H9 (cell line): ENCODE results near the gene TMEM91. TPM values are rescaled to one million over a fixed set of nuclear protein-coding genes. Genes with fewer than 3 reads are reported as not detected.
"Not testable (repeated sequence)": the region's sequence is repeated elsewhere in the genome, so short reads cannot be mapped to it uniquely, and the experiment has no call there.

Experiments used
- DNase-seq: peaks from one replicate; pipeline ENCODE4 v3.0.0-alpha.2; 2017
- H2AFZ ChIP-seq: one replicate; pipeline ENCODE4 v1.6.1; 2013; ENCODE audit warnings: mild to moderate bottlenecking, low read length, control low read depth, moderate library complexity
- H2AK5ac ChIP-seq: 2 replicates; pipeline ENCODE4 v1.6.1; 2013; ENCODE audit warnings: low read length, control low read depth, mixed read lengths; ENCODE audit not compliant: insufficient read length
- H2BK120ac ChIP-seq: one replicate; pipeline ENCODE4 v1.6.1; 2013; ENCODE audit warnings: low read depth, mild to moderate bottlenecking, low read length, control low read depth, inconsistent platforms; ENCODE audit not compliant: poor library complexity, severe bottlenecking
- H2BK12ac ChIP-seq: 2 replicates; pipeline ENCODE4 v1.6.1; 2013; ENCODE audit warnings: low read length, control low read depth, mixed read lengths, low read depth; ENCODE audit not compliant: insufficient read length
- H2BK15ac ChIP-seq: 2 replicates; pipeline ENCODE4 v1.6.1; 2013; ENCODE audit warnings: low read depth, low read length, control low read depth
- H2BK20ac ChIP-seq: one replicate; pipeline ENCODE4 v1.6.1; 2013; ENCODE audit warnings: low read depth, mild to moderate bottlenecking, low read length, control low read depth, inconsistent platforms; ENCODE audit not compliant: poor library complexity, severe bottlenecking
- H2BK5ac ChIP-seq: 2 replicates; pipeline ENCODE4 v1.6.1; 2013; ENCODE audit warnings: low read length, control low read depth, mixed read lengths; ENCODE audit not compliant: insufficient read length
- H3K14ac ChIP-seq: 2 replicates; pipeline ENCODE4 v1.6.1; 2013; ENCODE audit warnings: low read length, control low read depth; ENCODE audit not compliant: insufficient read depth
- H3K18ac ChIP-seq: 2 replicates; pipeline ENCODE4 v1.6.1; 2013; ENCODE audit warnings: low read depth, mild to moderate bottlenecking, mixed read lengths, low read length, control low read depth; ENCODE audit not compliant: insufficient read length
- H3K23ac ChIP-seq: 2 replicates; pipeline ENCODE4 v1.6.1; 2013; ENCODE audit warnings: low read length, control low read depth, mixed read lengths, low read depth; ENCODE audit not compliant: insufficient read length
- H3K23me2 ChIP-seq: 2 replicates; pipeline ENCODE4 v1.6.1; 2013; ENCODE audit warnings: low read depth, mild to moderate bottlenecking, mixed read lengths, low read length, control low read depth; ENCODE audit not compliant: insufficient read length, poor library complexity, severe bottlenecking
- H3K27ac ChIP-seq: 2 replicates; pipeline ENCODE4 v1.5.1; 2013; ENCODE audit warnings: low read length, control low read depth, mixed read lengths, low read depth; ENCODE audit not compliant: insufficient read length
- H3K27me3 ChIP-seq: 2 replicates; pipeline ENCODE4 v1.6.1; 2013; ENCODE audit warnings: low read length, control low read depth, inconsistent platforms; ENCODE audit not compliant: insufficient read depth
- H3K4ac ChIP-seq: 2 replicates; pipeline ENCODE4 v1.6.1; 2013; ENCODE audit warnings: low read depth, mild to moderate bottlenecking, control low read depth, inconsistent platforms, low read length, moderate library complexity
- H3K4me1 ChIP-seq: 2 replicates; pipeline ENCODE4 v1.6.1; 2013; ENCODE audit warnings: low read length, control low read depth, inconsistent platforms; ENCODE audit not compliant: insufficient read depth
- H3K4me2 ChIP-seq: 2 replicates; pipeline ENCODE4 v1.6.1; 2013; ENCODE audit warnings: low read length, control low read depth, mixed read lengths; ENCODE audit not compliant: insufficient read length, insufficient read depth
- H3K56ac ChIP-seq: 2 replicates; pipeline ENCODE4 v1.6.1; 2013; ENCODE audit warnings: low read depth, mild to moderate bottlenecking, mixed read lengths, low read length, control low read depth; ENCODE audit not compliant: insufficient read length
- H3K79me1 ChIP-seq: 2 replicates; pipeline ENCODE4 v1.6.1; 2013; ENCODE audit warnings: low read depth, mild to moderate bottlenecking, moderate library complexity, low read length, control low read depth, inconsistent platforms; ENCODE audit not compliant: insufficient read depth, poor library complexity, severe bottlenecking
- H3K79me2 ChIP-seq: 2 replicates; pipeline ENCODE4 v1.6.1; 2013; ENCODE audit warnings: low read length, control low read depth, inconsistent platforms; ENCODE audit not compliant: insufficient read depth
- H3K9ac ChIP-seq: 2 replicates; pipeline ENCODE4 v1.6.1; 2013; ENCODE audit warnings: low read length, control low read depth, mixed read lengths; ENCODE audit not compliant: insufficient read length; ENCODE audit errors: extremely low read depth
- H3K9me3 ChIP-seq: one replicate; pipeline ENCODE4 v1.6.1; 2013; ENCODE audit warnings: low read depth, low read length, inconsistent platforms; ENCODE audit not compliant: control insufficient read depth
- H3T11ph ChIP-seq: one replicate; pipeline ENCODE4 v1.6.1; 2013; ENCODE audit warnings: mild to moderate bottlenecking, low read length, control low read depth, inconsistent platforms
- H4K20me1 ChIP-seq: one replicate; pipeline ENCODE4 v1.6.1; 2013; ENCODE audit not compliant: control insufficient read depth, insufficient read length, insufficient read depth
- H4K5ac ChIP-seq: 2 replicates; pipeline ENCODE4 v1.6.1; 2013; ENCODE audit warnings: low read depth, mild to moderate bottlenecking, mixed read lengths, low read length, control low read depth; ENCODE audit not compliant: insufficient read length
- H4K8ac ChIP-seq: replicated peaks from 2 replicates; pipeline ENCODE4 v1.6.1; 2013; ENCODE audit warnings: low read length, control low read depth, mixed read lengths, low read depth; ENCODE audit not compliant: insufficient read length
- H4K91ac ChIP-seq: 2 replicates; pipeline ENCODE4 v1.6.1; 2013; ENCODE audit warnings: low read depth, mild to moderate bottlenecking, moderate library complexity, mixed read lengths, low read length, control low read depth; ENCODE audit not compliant: insufficient read length
- H3K27ac Mint-ChIP-seq, 3 experiments: 2 replicates in 2 of 3; 3 replicates in 1 of 3; pipeline ENCODE4 v1.8.0; 2020 to 2021; ENCODE audit warnings: mixed read lengths in 3 of 3, mild to moderate bottlenecking in 1 of 3, moderate library complexity in 1 of 3
- H3K27me3 Mint-ChIP-seq: 2 replicates; pipeline ENCODE4 v1.8.0; 2021; ENCODE audit warnings: low read depth, mild to moderate bottlenecking, moderate library complexity, mixed read lengths
- H3K36me3 Mint-ChIP-seq, 3 experiments: 2 replicates in 2 of 3; 3 replicates in 1 of 3; pipeline ENCODE4 v1.8.0; 2020 to 2021; ENCODE audit warnings: low read depth in 3 of 3, mixed read lengths in 3 of 3; ENCODE audit not compliant: insufficient read depth in 1 of 3
- H3K4me1 Mint-ChIP-seq, 2 experiments: 2 replicates each; pipeline ENCODE4 v1.8.0; 2020; ENCODE audit warnings: mixed read lengths in 2 of 2
- H3K4me3 Mint-ChIP-seq, 2 experiments: 2 replicates in 1 of 2; 3 replicates in 1 of 2; pipeline ENCODE4 v1.8.0; 2020 to 2021; ENCODE audit warnings: mild to moderate bottlenecking in 2 of 2, mixed read lengths in 2 of 2, moderate library complexity in 1 of 2
- H3K9me3 Mint-ChIP-seq, 2 experiments: 2 replicates in 1 of 2; 3 replicates in 1 of 2; pipeline ENCODE4 v1.8.0; 2020; ENCODE audit warnings: mild to moderate bottlenecking in 2 of 2, mixed read lengths in 2 of 2, moderate library complexity in 1 of 2
- WGBS: extraction: QIAGEN DNeasy Blood & Tissue Kit; methylation state at CpG from one replicate; pipeline ENCODE4 v1.1.7; 2013; ENCODE audit warnings: missing lambda C conversion rate, low lambda C conversion rate, mixed read lengths; ENCODE audit not compliant: insufficient read length; ENCODE audit errors: extremely low coverage; 5-methylcytosine and 5-hydroxymethylcytosine counted together
- total RNA-seq: library from RNA; stranded (reverse); gene quantifications from 2 replicates; pipeline ENCODE4 v1.2.1, GENCODE V29; 2021
- TF ChIP-seq, protein P1 (sequence below): fragments of 200-600 bp; sonication (generic); conservative IDR thresholded peaks from 3 replicates; pipeline ENCODE4 v1.8.0; 2021; ENCODE audit warnings: antibody characterized with exemption, mild to moderate bottlenecking

The TMEM91 gene
- total RNA-seq, 1 experiment from 2014 or later, result 5.7 TPM

DNA sequence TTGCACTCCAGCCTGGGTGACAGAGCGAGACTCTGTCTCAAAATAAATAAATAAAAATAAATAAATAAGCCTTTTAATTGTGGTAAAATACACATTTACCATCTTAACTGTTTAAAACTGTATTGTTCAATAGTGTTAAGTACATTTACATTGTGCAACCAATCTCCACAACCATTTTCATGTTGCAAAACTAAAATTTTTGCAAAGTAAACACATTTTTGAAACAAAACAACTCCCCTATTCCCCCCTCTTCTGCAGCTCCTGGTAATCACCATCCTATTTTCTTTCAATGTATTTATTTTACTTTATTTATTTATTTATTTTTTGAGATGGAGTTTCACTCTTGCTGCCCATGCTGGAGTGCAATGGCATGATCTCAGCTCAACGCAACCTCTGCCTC is 6.6 kb upstream of the TMEM91 start:
- Histone ChIP-seq H3K4ac (no peak overlapping the region), H4K91ac (no peak overlapping the region), H3K14ac (no peak overlapping the region), H3K4me1 (no peaks in the 10 kb centered on the region), H2BK20ac (no peak overlapping the region), H2BK120ac (no peak overlapping the region), H3K27me3 (no peaks in the 10 kb centered on the region), H2AK5ac (no peak overlapping the region), H4K8ac (no peak overlapping the region), H4K20me1 (no peaks in the 10 kb centered on the region), H3K9ac (no peak overlapping the region), H3K79me2 (no peaks in the 10 kb centered on the region), H3K27ac (no peak overlapping the region), H3K23me2 (no peaks in the 10 kb centered on the region), H3K23ac (no peak overlapping the region), H2AFZ (no peak overlapping the region), H3K18ac (no peak overlapping the region), H3T11ph (no peak overlapping the region), H3K56ac (no peak overlapping the region), H2BK15ac (no peak overlapping the region), H3K9me3 (no peaks in the 10 kb centered on the region), H3K4me2 (no peak overlapping the region), H2BK12ac (no peak overlapping the region), H4K5ac (no peak overlapping the region), H3K79me1 (no peaks in the 10 kb centered on the region), H2BK5ac (no peak overlapping the region)
- H3K9me3 Mint-ChIP-seq, result no peaks in the 10 kb centered on the region
- peaks cover 2 to 3% of the 10 kb centered on the region in 2 experiments; a peak in 1 of 4 replicates for H3K4me1 Mint-ChIP-seq
- no peak overlapping the region for H3K4me3 Mint-ChIP-seq
- H3K36me3 Mint-ChIP-seq, result no peaks in the 10 kb centered on the region; a peak in 1 of 7 replicates
- no peak overlapping the region for H3K27ac Mint-ChIP-seq
- DNase-seq, result no peak
- no peaks in the 10 kb centered on the region for H3K27me3 Mint-ChIP-seq
- TF ChIP-seq, protein P1, sequence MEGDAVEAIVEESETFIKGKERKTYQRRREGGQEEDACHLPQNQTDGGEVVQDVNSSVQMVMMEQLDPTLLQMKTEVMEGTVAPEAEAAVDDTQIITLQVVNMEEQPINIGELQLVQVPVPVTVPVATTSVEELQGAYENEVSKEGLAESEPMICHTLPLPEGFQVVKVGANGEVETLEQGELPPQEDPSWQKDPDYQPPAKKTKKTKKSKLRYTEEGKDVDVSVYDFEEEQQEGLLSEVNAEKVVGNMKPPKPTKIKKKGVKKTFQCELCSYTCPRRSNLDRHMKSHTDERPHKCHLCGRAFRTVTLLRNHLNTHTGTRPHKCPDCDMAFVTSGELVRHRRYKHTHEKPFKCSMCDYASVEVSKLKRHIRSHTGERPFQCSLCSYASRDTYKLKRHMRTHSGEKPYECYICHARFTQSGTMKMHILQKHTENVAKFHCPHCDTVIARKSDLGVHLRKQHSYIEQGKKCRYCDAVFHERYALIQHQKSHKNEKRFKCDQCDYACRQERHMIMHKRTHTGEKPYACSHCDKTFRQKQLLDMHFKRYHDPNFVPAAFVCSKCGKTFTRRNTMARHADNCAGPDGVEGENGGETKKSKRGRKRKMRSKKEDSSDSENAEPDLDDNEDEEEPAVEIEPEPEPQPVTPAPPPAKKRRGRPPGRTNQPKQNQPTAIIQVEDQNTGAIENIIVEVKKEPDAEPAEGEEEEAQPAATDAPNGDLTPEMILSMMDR, result no peak
- no CpG with 5 or more reads among the region's 2 CpGs for WGBS

DNA sequence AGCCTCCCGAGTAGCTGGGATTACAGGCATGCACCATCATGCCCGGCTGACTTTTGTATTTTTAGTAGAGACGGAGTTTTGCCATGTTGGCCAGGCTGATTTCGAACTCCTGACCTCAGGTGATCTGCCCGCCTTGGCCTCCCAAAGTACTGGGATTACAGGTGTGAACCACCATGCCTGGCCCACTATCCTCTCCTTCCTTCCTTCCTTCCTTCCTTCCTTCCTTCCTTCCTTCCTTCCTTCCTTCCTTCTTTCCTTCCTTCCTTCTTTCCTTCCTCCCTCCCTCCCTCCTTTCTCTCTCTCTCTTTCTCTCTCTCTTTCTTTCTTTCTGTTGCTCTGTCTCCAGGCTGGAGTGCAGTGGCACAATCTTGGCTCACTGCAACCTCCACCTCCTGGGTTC is 5.2 kb upstream of the TMEM91 start:
- not testable (repeated sequence) for H3K4me1 ChIP-seq, H3K27ac ChIP-seq, H2BK20ac ChIP-seq, H3K18ac ChIP-seq, H3K23ac ChIP-seq, H4K20me1 ChIP-seq, H3K4ac ChIP-seq, H3K23me2 ChIP-seq, H2AFZ ChIP-seq, H3K79me1 ChIP-seq, H2BK120ac ChIP-seq, H3K9ac ChIP-seq, H3K4me1 Mint-ChIP-seq, H4K5ac ChIP-seq, H3K9me3 ChIP-seq, H3K27me3 Mint-ChIP-seq, H2AK5ac ChIP-seq, H3K4me2 ChIP-seq, H3T11ph ChIP-seq, H3K79me2 ChIP-seq, H3K4me3 Mint-ChIP-seq, H2BK12ac ChIP-seq, H4K91ac ChIP-seq, H3K36me3 Mint-ChIP-seq, H3K9me3 Mint-ChIP-seq, H2BK5ac ChIP-seq, H3K14ac ChIP-seq, H3K27ac Mint-ChIP-seq, H3K56ac ChIP-seq, H4K8ac ChIP-seq, H3K27me3 ChIP-seq, DNase-seq, H2BK15ac ChIP-seq
- no CpG with 5 or more reads among the region's 5 CpGs for WGBS
